H1 (cell line): ENCODE data around the gene CMTM3. TPM values are rescaled to one million over a fixed set of nuclear protein-coding genes. Genes with fewer than 3 reads are reported as not detected.

Source experiments
- CTCF ChIA-PET: fragments of 300-600 bp; sonication (Branson Sonifier 250); formaldehyde crosslinking; loops from one replicate; lab custom pipeline; 2021; ENCODE audit not compliant: partially characterized antibody; lab: Charles Lee
- POLR2A ChIA-PET: fragments of 300-600 bp; sonication (Branson Sonifier 250); formaldehyde crosslinking; loops from one replicate; lab custom pipeline; 2021; ENCODE audit warnings: inconsistent platforms; ENCODE audit not compliant: partially characterized antibody; lab: Charles Lee
- DNase-seq, 2 experiments: peaks; one replicate each; pipeline versions ENCODE4 v3.0.0 to v3.0.0-alpha.2; 2010 to 2022; ENCODE audit warnings: low spot score in 2 of 2, low read depth in 1 of 2, mixed read lengths in 1 of 2
- FAIRE-seq: peaks from 2 replicates; lab custom pipeline; 2011; peaks lifted over from hg19 to GRCh38; lab: Jason Lieb, UNC
- H2AFZ ChIP-seq: 2 replicates; pipeline ENCODE4 v1.8.1; 2012; ENCODE audit warnings: low read length, inconsistent platforms
- H2AK5ac ChIP-seq: 2 replicates; pipeline ENCODE4 v1.6.1; 2013; ENCODE audit warnings: low read depth, low read length
- H2BK120ac ChIP-seq: replicated peaks from 2 replicates; pipeline ENCODE3; 2013; ENCODE audit warnings: low read depth, low read length, inconsistent platforms
- H2BK12ac ChIP-seq: 2 replicates; pipeline ENCODE4 v1.6.1; 2013; ENCODE audit warnings: low read depth, low read length
- H2BK15ac ChIP-seq: 2 replicates; pipeline ENCODE4 v1.6.1; 2013; ENCODE audit warnings: low read length
- H2BK20ac ChIP-seq: 2 replicates; pipeline ENCODE4 v1.6.1; 2013; ENCODE audit warnings: low read length
- H2BK5ac ChIP-seq: 2 replicates; pipeline ENCODE4 v1.6.1; 2013; ENCODE audit warnings: low read depth, low read length
- H3K14ac ChIP-seq: 2 replicates; pipeline ENCODE4 v1.6.1; 2013; ENCODE audit warnings: inconsistent platforms; ENCODE audit not compliant: insufficient read length
- H3K18ac ChIP-seq: 2 replicates; pipeline ENCODE4 v1.6.1; 2013; ENCODE audit warnings: low read length; ENCODE audit errors: extremely low read depth
- H3K23ac ChIP-seq: 2 replicates; pipeline ENCODE4 v1.6.1; 2013; ENCODE audit warnings: inconsistent platforms; ENCODE audit not compliant: insufficient read length
- H3K23me2 ChIP-seq: 2 replicates; pipeline ENCODE4 v1.6.1; 2013; ENCODE audit warnings: low read depth, low read length
- H3K27ac ChIP-seq: 2 replicates; pipeline ENCODE4 v1.6.1; 2011; ENCODE audit warnings: low read depth, low read length, inconsistent platforms
- H3K27me3 ChIP-seq, 4 experiments: replicated peaks in 1 of 4; 1 replicate in 1 of 4; 2 replicates in 3 of 4; pipeline versions ENCODE4 v1.6.1 to v1.8.1; 2011 to 2013; ENCODE audit warnings: low read length in 3 of 4, mild to moderate bottlenecking in 3 of 4, inconsistent platforms in 2 of 4, mixed read lengths in 2 of 4, moderate library complexity in 1 of 4; ENCODE audit not compliant: control insufficient read depth in 3 of 4, insufficient read depth in 3 of 4; ENCODE audit errors: extremely low read depth in 1 of 4
- H3K36me3 ChIP-seq, 4 experiments: 2 replicates each; pipeline versions ENCODE4 v1.6.1 to v1.8.1; 2011 to 2013; ENCODE audit warnings: mild to moderate bottlenecking in 4 of 4, low read length in 3 of 4, moderate library complexity in 2 of 4, control low read depth in 1 of 4, inconsistent platforms in 1 of 4; ENCODE audit not compliant: insufficient read depth in 4 of 4, control insufficient read depth in 2 of 4
- H3K4ac ChIP-seq: replicated peaks from 2 replicates; pipeline ENCODE3; 2013; ENCODE audit warnings: low read length, low read depth, mixed read lengths, inconsistent platforms; ENCODE audit not compliant: insufficient read length
- H3K4me1 ChIP-seq, 4 experiments: replicated peaks in 1 of 4; 1 replicate in 1 of 4; 2 replicates in 3 of 4; pipeline versions ENCODE4 v1.6.1 to v1.8.1; 2011 to 2013; ENCODE audit warnings: low read length in 3 of 4, inconsistent platforms in 2 of 4, mixed read lengths in 1 of 4; ENCODE audit not compliant: insufficient read depth in 4 of 4, control insufficient read depth in 3 of 4
- H3K4me2 ChIP-seq, 2 experiments: 2 replicates each; pipeline versions ENCODE4 v1.6.1 to v1.8.1; 2011 to 2013; ENCODE audit warnings: low read depth in 2 of 2, low read length in 2 of 2, control low read depth in 1 of 2, inconsistent platforms in 1 of 2, mild to moderate bottlenecking in 1 of 2; ENCODE audit not compliant: insufficient read depth in 1 of 2
- H3K4me3 ChIP-seq, 4 experiments: fragments of 200-600, 300-600 bp in 1 of 4; sonication (generic), shearing (Covaris generic), sonication (Bioruptor Twin) in 1 of 4; 2 replicates each; pipeline versions ENCODE4 v1.5.1 to v1.8.1; 2011 to 2016; ENCODE audit warnings: low read length in 4 of 4, low read depth in 3 of 4, control low read depth in 2 of 4, inconsistent platforms in 2 of 4, mild to moderate bottlenecking in 2 of 4, mixed read lengths in 1 of 4, moderate library complexity in 1 of 4; ENCODE audit not compliant: insufficient read depth in 2 of 4; ENCODE audit errors: extremely low read depth in 1 of 4
- H3K56ac ChIP-seq: replicated peaks from 2 replicates; pipeline ENCODE3; 2013; ENCODE audit warnings: low read depth, mild to moderate bottlenecking, mixed read lengths, low read length, inconsistent platforms; ENCODE audit not compliant: insufficient read length
- H3K79me1 ChIP-seq: 2 replicates; pipeline ENCODE4 v1.6.1; 2013; ENCODE audit warnings: low read depth, low read length, control low read depth
- H3K79me2 ChIP-seq, 2 experiments: 2 replicates each; pipeline versions ENCODE4 v1.6.1 to v1.8.1; 2012 to 2013; ENCODE audit warnings: low read length in 2 of 2, mild to moderate bottlenecking in 2 of 2, inconsistent platforms in 1 of 2; ENCODE audit not compliant: insufficient read depth in 2 of 2, control insufficient read depth in 1 of 2
- H3K9ac ChIP-seq, 4 experiments: replicated peaks in 1 of 4; 1 replicate in 1 of 4; 2 replicates in 3 of 4; pipeline versions ENCODE4 v1.6.1 to v1.8.1; 2011 to 2013; ENCODE audit warnings: low read depth in 3 of 4, low read length in 3 of 4, control low read depth in 2 of 4, mild to moderate bottlenecking in 2 of 4, moderate library complexity in 2 of 4, inconsistent platforms in 1 of 4; ENCODE audit errors: extremely low read depth in 1 of 4
- H3K9me3 ChIP-seq, 2 experiments: 2 replicates each; pipeline versions ENCODE4 v1.6.1 to v1.8.1; 2012 to 2013; ENCODE audit warnings: mild to moderate bottlenecking in 2 of 2, moderate library complexity in 2 of 2, control low read depth in 1 of 2, inconsistent platforms in 1 of 2, low read depth in 1 of 2, low read length in 1 of 2, mixed read lengths in 1 of 2; ENCODE audit not compliant: insufficient read depth in 2 of 2
- H4K20me1 ChIP-seq, 2 experiments: replicated peaks in 1 of 2; 2 replicates each; pipeline versions ENCODE3 to v1.8.1; 2011 to 2013; ENCODE audit warnings: inconsistent platforms in 2 of 2, low read length in 2 of 2, mild to moderate bottlenecking in 1 of 2; ENCODE audit not compliant: insufficient read depth in 2 of 2, control insufficient read depth in 1 of 2
- H4K5ac ChIP-seq: 2 replicates; pipeline ENCODE4 v1.6.1; 2013; ENCODE audit warnings: low read length, low read depth, mixed read lengths, inconsistent platforms; ENCODE audit not compliant: insufficient read length
- H4K8ac ChIP-seq: 2 replicates; pipeline ENCODE4 v1.8.0; 2013; ENCODE audit warnings: mild to moderate bottlenecking, moderate library complexity, low read length, inconsistent platforms; ENCODE audit not compliant: insufficient read depth; ENCODE audit errors: extremely low read depth
- H4K91ac ChIP-seq: replicated peaks from 2 replicates; pipeline ENCODE3; 2013; ENCODE audit warnings: low read length, mixed read lengths, inconsistent platforms; ENCODE audit not compliant: insufficient read length
- ATF3 ChIP-seq: IDR thresholded peaks from 2 replicates; pipeline ENCODE4 v1.6.1; 2011; ENCODE audit warnings: low read depth, mild to moderate bottlenecking, low read length; ENCODE audit not compliant: insufficient read depth
- GABPA ChIP-seq: IDR thresholded peaks from 2 replicates; pipeline ENCODE4 v1.6.1; 2011; ENCODE audit warnings: mild to moderate bottlenecking, low read length, moderate library complexity, borderline replicate concordance; ENCODE audit not compliant: insufficient read depth
- GTF2F1 ChIP-seq: IDR thresholded peaks from 2 replicates; pipeline ENCODE4 v1.6.1; 2012; ENCODE audit warnings: low read depth, low read length, improper control_type of control experiment, borderline replicate concordance
- HDAC6 ChIP-seq: IDR thresholded peaks from one replicate; pipeline ENCODE4 v1.7.1; 2012; ENCODE audit warnings: low read depth, mild to moderate bottlenecking, inconsistent platforms, low read length, moderate library complexity
- KDM1A ChIP-seq: fragments of 200-600, 300-600 bp; sonication (generic); IDR thresholded peaks from 2 replicates; pipeline ENCODE4 v1.7.1; 2016; ENCODE audit warnings: mild to moderate bottlenecking, low read length, borderline replicate concordance
- RBBP5 ChIP-seq: IDR thresholded peaks from 2 replicates; pipeline ENCODE4 v1.7.1; 2012; ENCODE audit warnings: low read depth, mild to moderate bottlenecking, inconsistent platforms, low read length, moderate library complexity, borderline replicate concordance
- RNF2 ChIP-seq: fragments of 200-900, 300-1000 bp; sonication (generic); IDR thresholded peaks from 2 replicates; pipeline ENCODE4 v1.7.1; 2016; ENCODE audit warnings: borderline replicate concordance, low read depth, mild to moderate bottlenecking, antibody characterized with exemption, low read length; ENCODE audit not compliant: poor library complexity, severe bottlenecking; ENCODE audit errors: missing control alignments
- SIRT6 ChIP-seq: IDR thresholded peaks from one replicate; pipeline ENCODE4 v1.7.1; 2012; ENCODE audit warnings: low read length, inconsistent platforms
- TAF7 ChIP-seq: optimal IDR thresholded peaks from 2 replicates; pipeline ENCODE3; 2011; ENCODE audit warnings: low read depth, mild to moderate bottlenecking, inconsistent platforms, low read length, moderate library complexity, borderline replicate concordance
- YY1 ChIP-seq: IDR thresholded peaks from 2 replicates; pipeline ENCODE4 v1.6.1; 2011; ENCODE audit warnings: low read depth, mild to moderate bottlenecking, low read length
- ZNF274 ChIP-seq: IDR thresholded peaks from 2 replicates; pipeline ENCODE4 v1.7.0; 2012; ENCODE audit warnings: low read length, borderline replicate concordance; ENCODE audit errors: extremely low read depth
- WGBS, 2 experiments: shearing (Covaris generic) in 1 of 2; methylation state at CpG; one replicate each; pipeline versions ENCODE4 v1.1.6 to v1.1.7; 2013 to 2015; ENCODE audit warnings: low lambda C conversion rate in 2 of 2, mixed read lengths in 2 of 2, inconsistent platforms in 1 of 2, low coverage in 1 of 2, missing lambda C conversion rate in 1 of 2; ENCODE audit not compliant: insufficient replicate concordance in 2 of 2, insufficient coverage in 1 of 2, insufficient read length in 1 of 2; ENCODE audit errors: extremely low coverage in 1 of 2, missing lambda C conversion rate in 1 of 2; 5-methylcytosine and 5-hydroxymethylcytosine counted together
- polyA plus RNA-seq, 7 experiments: library from polyadenylated mRNA; depleted of rRNA in 3 of 7; stranded (reverse) in 5 of 7; unstranded in 2 of 7; fragments of >200 nt in 5 of 7; fragments of 200-250 nt in 2 of 7; gene quantifications; 1 replicate in 5 of 7; 2 replicates in 1 of 7; 4 replicates in 1 of 7; pipeline versions ENCODE4 v1.2.1 to v1.2.3, GENCODE V29; 2011 to 2013; ENCODE audit warnings: missing spikeins in 2 of 7, mixed read lengths in 2 of 7
- total RNA-seq: library from RNA; stranded (reverse); fragmentation: NEBNext Ultra II Directional; extraction: Animal tissue kit (Norgen Biotek cat#: 25700); gene quantifications from 2 replicates; pipeline ENCODE4 v1.2.1, GENCODE V29; 2021

The CMTM3 gene
- total and polyA plus RNA-seq, 2 of the 8 experiments (the other 6 are each of a cell fraction or from before 2014, with no cell fraction given): 24.7 to 24.8 TPM

GRCh38 chr16:66649167-66649566 lies 44.7 kb downstream of the CMTM3 start:
- Histone ChIP-seq H2BK20ac (no peak overlapping the region), H3K14ac (no peak overlapping the region), H3K27ac (no peak overlapping the region), H4K91ac (no peak overlapping the region), H3K18ac (no peak overlapping the region), H2AK5ac (no peak overlapping the region), H3K56ac (no peak overlapping the region), H2BK15ac (no peak overlapping the region), H3K36me3 (no peaks in the 10 kb centered on the region), H3K79me2 (peaks cover 3 to 13% of the 10 kb centered on the region in 2 experiments; a peak in 2 of 4 replicates), H2BK5ac (no peak overlapping the region), H3K4me3 (no peak overlapping the region), H3K9ac (no peak overlapping the region), H4K5ac (no peak overlapping the region), H3K4me2 (no peak overlapping the region), H4K20me1 (peaks cover 0 to 7% of the 10 kb centered on the region in 2 experiments), H3K27me3 (no peaks in the 10 kb centered on the region), H3K79me1 (peaks cover 4% of the 10 kb centered on the region; the same call in 1 of the 2 replicates), H2BK120ac (no peak overlapping the region), H2BK12ac (no peak overlapping the region), H4K8ac (no peak overlapping the region), H3K4me1 (peaks cover 0 to 5% (median 4%) of the 10 kb centered on the region in 4 experiments; a peak in 3 of 7 replicates), H3K4ac (no peak overlapping the region), H3K9me3 (no peaks in the 10 kb centered on the region), H3K23ac (no peak overlapping the region), H2AFZ (no peak overlapping the region), H3K23me2 (no peaks in the 10 kb centered on the region)
- CTCF ChIA-PET: interaction anchor here (0.6 to 1.4 kb wide), 4 partner anchors 9 to 65 kb away, joined by 3 to 12 read pairs (median 4); no protein-coding TSS in a partner anchor
- DNase-seq (no peak), FAIRE-seq (no peak)
- POLR2A ChIA-PET: no interaction called here
- WGBS, 2 experiments: 91% methylated on average over 2 of the region's 2 CpGs; no CpG with 5 or more reads in 1 of the 2 experiments
- no peak for TF ChIP-seq HDAC6
- TF ChIP-seq ATF3: no peak
- TF ChIP-seq YY1: no peak
- no peak for TF ChIP-seq ZNF274
- TF ChIP-seq GABPA: no peak
- TF ChIP-seq RBBP5: no peak
- no peak for TF ChIP-seq RNF2
- no peak for TF ChIP-seq TAF7
- no peak for TF ChIP-seq KDM1A
- no peak for TF ChIP-seq GTF2F1
- TF ChIP-seq SIRT6: no peak
